ENCODE data around the gene PCDHA1. TPM values are rescaled to one million over a fixed set of nuclear protein-coding genes. Genes with fewer than 3 reads are reported as not detected.
"Not testable (repeated sequence)": the region's sequence is repeated elsewhere in the genome, so short reads cannot be mapped to it uniquely, and the experiment has no call there.

The PCDHA1 gene
- total RNA-seq, 2 donors from 2014 or later: not detected

DNA sequence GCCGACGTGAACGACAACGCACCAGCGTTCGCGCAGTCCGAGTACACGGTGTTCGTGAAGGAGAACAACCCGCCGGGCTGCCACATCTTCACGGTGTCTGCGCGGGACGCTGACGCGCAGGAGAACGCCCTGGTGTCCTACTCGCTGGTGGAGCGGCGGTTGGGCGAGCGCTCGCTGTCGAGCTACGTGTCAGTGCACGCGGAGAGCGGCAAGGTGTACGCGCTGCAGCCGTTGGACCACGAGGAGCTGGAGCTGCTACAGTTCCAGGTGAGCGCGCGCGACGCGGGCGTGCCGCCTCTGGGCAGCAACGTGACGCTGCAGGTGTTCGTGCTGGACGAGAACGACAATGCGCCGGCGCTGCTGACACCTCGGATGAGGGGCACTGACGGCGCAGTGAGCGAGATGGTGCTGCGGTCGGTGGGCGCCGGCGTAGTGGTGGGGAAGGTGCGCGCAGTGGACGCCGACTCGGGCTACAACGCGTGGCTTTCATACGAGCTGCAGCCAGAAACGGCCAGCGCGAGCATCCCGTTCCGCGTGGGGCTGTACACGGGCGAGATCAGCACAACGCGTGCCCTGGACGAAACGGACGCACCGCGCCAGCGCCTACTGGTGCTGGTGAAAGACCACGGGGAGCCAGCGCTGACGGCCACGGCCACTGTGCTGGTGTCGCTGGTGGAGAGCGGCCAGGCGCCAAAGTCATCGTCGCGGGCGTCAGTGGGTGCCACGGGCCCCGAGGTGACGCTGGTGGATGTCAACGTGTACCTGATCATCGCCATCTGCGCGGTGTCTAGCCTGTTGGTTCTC lies 64.1 kb downstream of the PCDHA1 start:
- H3K27ac Mint-ChIP-seq; H3K4me3 Mint-ChIP-seq; DNase-seq (ENCODE audit: low spot score); H3K4me1 Mint-ChIP-seq (ENCODE audit: low read depth in 2 of 2); H3K9me3 Mint-ChIP-seq; H3K36me3 Mint-ChIP-seq; ATAC-seq: not testable (repeated sequence)
- H3K27me3 Mint-ChIP-seq: peaks cover 0 to 12% of the 10 kb centered on the region in 2 donors

GRCh38 chr5:140855772-140856674 lies 70.1 kb downstream of the PCDHA1 start, which contains the start of gene PCDHA10:
TSS of gene PCDHA10 (plus strand) at chr5:140855897. CDS start at chr5:140856049, 152 bp downstream.
- Mint-ChIP-seq H3K36me3 (peaks cover 15% of the 10 kb centered on the region), H3K27ac (no peak within 1 kb of the TSS), H3K4me1 (ENCODE audit: low read depth in 2 of 2) (no peaks in the 10 kb centered on the region), H3K9me3 (peaks cover 2% of the 10 kb centered on the region), H3K27me3 (no peaks in the 10 kb centered on the region), H3K4me3 (no peak within 1 kb of the TSS)
- ATAC-seq (no peak), DNase-seq (ENCODE audit: low spot score) (no peak)

- H3K9me3 Mint-ChIP-seq: peaks cover 2% of the 10 kb centered on the region
- no peaks in the 10 kb centered on the region for H3K27me3 Mint-ChIP-seq
- DNase-seq (ENCODE audit: low spot score) (no peak), ATAC-seq (no peak)
- no peak overlapping the region for H3K27ac Mint-ChIP-seq
- H3K36me3 Mint-ChIP-seq: peaks cover 15% of the 10 kb centered on the region
- H3K4me3 Mint-ChIP-seq: no peak overlapping the region
- H3K4me1 Mint-ChIP-seq (ENCODE audit: low read depth in 2 of 2): no peaks in the 10 kb centered on the region
Measured at GRCh38 chr5:140857177-140857986, 71.4 kb downstream of the PCDHA1 start.

DNA sequence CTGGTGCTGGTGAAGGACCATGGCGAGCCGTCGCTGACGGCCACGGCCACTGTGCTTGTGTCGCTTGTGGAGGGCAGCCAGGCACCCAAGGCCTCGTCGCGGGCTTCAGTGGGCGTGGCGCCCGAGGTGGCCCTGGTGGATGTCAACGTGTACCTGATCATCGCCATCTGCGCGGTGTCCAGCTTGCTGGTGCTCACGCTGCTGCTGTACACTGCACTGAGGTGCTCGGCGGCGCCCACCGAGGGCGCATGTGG lies 72.0 kb downstream of the PCDHA1 start:
- Mint-ChIP-seq H3K9me3 (peaks cover 2% of the 10 kb centered on the region), H3K4me3 (no peak overlapping the region), H3K36me3 (peaks cover 15% of the 10 kb centered on the region), H3K4me1 (ENCODE audit: low read depth in 2 of 2) (no peaks in the 10 kb centered on the region), H3K27ac (no peak overlapping the region), H3K27me3 (no peaks in the 10 kb centered on the region)
- no peak for ATAC-seq
- no peak for DNase-seq (ENCODE audit: low spot score)

DNA sequence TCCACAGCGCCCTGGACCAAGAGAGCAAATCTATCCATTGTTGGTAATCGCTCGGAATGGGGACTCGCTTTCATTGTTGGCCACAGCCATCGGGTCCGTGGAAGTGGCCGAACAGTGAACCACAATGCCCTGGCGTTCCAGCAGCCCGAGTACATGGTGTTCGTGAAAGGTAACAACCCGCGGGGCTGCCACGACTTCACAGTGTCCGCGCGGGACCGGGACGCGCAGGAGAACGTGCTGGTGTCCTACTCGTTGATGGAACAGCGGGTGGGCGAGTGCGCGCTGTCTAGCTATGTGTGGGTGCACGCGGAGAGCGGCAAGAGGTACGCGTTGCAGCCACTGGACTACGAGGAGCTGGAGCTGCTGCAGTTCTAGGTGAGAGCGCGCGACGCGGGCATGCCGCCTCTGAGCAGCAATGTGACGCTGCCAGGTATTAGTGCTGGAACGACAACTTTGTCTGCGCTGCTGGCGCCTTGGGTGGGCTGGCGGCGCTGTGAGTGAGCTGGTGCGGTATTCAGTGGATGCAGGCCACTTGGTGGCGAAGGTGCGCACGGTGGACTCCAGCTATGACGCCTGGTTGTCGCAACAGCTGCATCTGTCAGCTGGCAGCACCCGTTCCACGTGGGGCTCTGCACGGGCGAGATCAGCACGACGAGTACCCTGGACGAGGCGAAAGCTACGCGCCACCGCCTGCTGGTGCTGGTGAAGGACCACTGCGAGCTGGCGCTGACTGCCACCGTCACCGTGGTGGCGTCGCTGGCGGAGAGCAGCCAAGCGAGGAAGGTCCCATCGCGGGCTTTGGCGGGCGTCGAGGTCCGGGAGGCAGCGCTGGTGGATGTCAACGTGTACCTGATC lies 76.7 kb downstream of the PCDHA1 start:
- H3K27ac Mint-ChIP-seq: no peak overlapping the region
- H3K36me3 Mint-ChIP-seq: no peaks in the 10 kb centered on the region
- no peaks in the 10 kb centered on the region for H3K27me3 Mint-ChIP-seq
- DNase-seq (ENCODE audit: low spot score) (no peak), ATAC-seq (peak in 1 of 2 donors; percentile 31)
- H3K9me3 Mint-ChIP-seq: peaks cover 2% of the 10 kb centered on the region
- H3K4me1 Mint-ChIP-seq (ENCODE audit: low read depth in 2 of 2): no peaks in the 10 kb centered on the region
- no peak overlapping the region for H3K4me3 Mint-ChIP-seq

- ATAC-seq: no peak
- no peak for DNase-seq (ENCODE audit: low spot score)
- H3K36me3 Mint-ChIP-seq: peaks cover 5% of the 10 kb centered on the region
- H3K4me1 Mint-ChIP-seq (ENCODE audit: low read depth in 2 of 2): no peaks in the 10 kb centered on the region
- peaks cover 3% of the 10 kb centered on the region for H3K9me3 Mint-ChIP-seq
- no peak within 1 kb of the TSS for H3K4me3 Mint-ChIP-seq
- H3K27ac Mint-ChIP-seq: no peak within 1 kb of the TSS
- H3K27me3 Mint-ChIP-seq: peaks cover 0 to 4% of the 10 kb centered on the region in 2 donors
Measured at GRCh38 chr5:140868721-140869554, 83.0 kb downstream of the PCDHA1 start, which contains the start of gene PCDHA11. TSS of gene PCDHA11 (plus strand) at chr5:140868957. CDS start at chr5:140869104, 147 bp downstream.

DNA sequence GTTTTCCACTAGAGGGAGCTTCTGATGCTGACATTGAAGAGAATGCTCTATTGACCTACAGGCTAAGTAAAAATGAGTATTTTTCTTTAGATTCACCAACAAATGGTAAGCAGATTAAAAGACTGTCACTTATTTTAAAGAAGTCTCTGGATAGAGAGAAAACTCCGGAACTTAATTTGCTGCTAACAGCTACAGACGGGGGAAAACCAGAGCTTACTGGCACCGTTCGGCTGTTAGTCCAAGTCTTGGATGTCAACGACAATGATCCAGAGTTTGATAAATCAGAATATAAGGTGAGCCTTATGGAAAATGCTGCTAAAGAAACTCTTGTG lies 83.6 kb downstream of the PCDHA1 start:
- ATAC-seq (no peak), DNase-seq (ENCODE audit: low spot score) (no peak)
- Mint-ChIP-seq H3K4me1 (ENCODE audit: low read depth in 2 of 2) (no peaks in the 10 kb centered on the region), H3K4me3 (no peak overlapping the region), H3K27ac (no peak overlapping the region), H3K27me3 (peaks cover 0 to 4% of the 10 kb centered on the region in 2 donors), H3K36me3 (peaks cover 5% of the 10 kb centered on the region), H3K9me3 (peaks cover 3% of the 10 kb centered on the region)

DNA sequence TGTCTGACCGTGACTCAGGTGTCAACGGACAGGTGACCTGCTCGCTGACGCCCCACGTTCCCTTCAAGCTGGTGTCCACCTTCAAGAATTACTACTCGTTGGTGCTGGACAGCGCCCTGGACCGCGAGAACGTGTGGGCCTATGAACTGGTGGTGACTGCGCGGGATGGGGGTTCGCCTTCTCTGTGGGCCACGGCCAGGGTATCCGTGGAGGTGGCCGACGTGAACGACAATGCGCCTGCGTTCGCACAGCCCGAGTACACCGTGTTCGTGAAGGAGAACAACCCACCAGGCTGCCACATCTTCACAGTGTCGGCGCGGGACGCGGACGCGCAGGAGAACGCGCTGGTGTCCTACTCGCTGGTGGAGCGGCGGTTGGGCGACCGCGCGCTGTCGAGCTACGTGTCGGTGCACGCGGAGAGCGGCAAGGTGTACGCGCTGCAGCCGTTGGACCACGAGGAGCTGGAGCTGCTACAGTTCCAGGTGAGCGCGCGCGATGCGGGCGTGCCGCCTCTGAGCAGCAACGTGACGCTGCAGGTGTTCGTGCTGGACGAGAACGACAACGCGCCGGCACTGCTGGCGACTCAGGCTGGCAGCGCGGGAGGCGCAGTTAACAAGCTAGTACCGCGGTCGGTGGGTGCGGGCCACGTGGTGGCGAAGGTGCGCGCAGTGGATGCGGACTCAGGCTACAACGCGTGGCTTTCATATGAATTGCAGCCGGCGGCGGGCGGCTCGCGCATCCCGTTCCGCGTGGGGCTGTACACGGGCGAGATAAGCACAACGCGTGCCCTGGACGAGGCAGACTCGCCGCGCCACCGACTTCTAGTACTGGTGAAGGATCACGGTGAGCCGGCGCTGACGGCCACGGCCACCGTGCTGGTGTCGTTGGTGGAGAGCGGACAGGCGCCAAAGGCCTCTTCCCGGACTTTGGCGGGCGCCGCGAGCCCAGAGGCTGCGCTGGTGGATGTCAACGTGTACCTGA lies 84.6 kb downstream of the PCDHA1 start:
- ATAC-seq (peak in 1 of 2 donors; percentile 36), DNase-seq (ENCODE audit: low spot score) (no peak)
- peaks cover 3% of the 10 kb centered on the region for H3K9me3 Mint-ChIP-seq
- no peaks in the 10 kb centered on the region for H3K4me1 Mint-ChIP-seq (ENCODE audit: low read depth in 2 of 2)
- H3K36me3 Mint-ChIP-seq: peaks cover 5% of the 10 kb centered on the region
- H3K27ac Mint-ChIP-seq: no peak overlapping the region
- peaks cover 0 to 4% of the 10 kb centered on the region in 2 donors for H3K27me3 Mint-ChIP-seq
- H3K4me3 Mint-ChIP-seq: no peak overlapping the region

DNA sequence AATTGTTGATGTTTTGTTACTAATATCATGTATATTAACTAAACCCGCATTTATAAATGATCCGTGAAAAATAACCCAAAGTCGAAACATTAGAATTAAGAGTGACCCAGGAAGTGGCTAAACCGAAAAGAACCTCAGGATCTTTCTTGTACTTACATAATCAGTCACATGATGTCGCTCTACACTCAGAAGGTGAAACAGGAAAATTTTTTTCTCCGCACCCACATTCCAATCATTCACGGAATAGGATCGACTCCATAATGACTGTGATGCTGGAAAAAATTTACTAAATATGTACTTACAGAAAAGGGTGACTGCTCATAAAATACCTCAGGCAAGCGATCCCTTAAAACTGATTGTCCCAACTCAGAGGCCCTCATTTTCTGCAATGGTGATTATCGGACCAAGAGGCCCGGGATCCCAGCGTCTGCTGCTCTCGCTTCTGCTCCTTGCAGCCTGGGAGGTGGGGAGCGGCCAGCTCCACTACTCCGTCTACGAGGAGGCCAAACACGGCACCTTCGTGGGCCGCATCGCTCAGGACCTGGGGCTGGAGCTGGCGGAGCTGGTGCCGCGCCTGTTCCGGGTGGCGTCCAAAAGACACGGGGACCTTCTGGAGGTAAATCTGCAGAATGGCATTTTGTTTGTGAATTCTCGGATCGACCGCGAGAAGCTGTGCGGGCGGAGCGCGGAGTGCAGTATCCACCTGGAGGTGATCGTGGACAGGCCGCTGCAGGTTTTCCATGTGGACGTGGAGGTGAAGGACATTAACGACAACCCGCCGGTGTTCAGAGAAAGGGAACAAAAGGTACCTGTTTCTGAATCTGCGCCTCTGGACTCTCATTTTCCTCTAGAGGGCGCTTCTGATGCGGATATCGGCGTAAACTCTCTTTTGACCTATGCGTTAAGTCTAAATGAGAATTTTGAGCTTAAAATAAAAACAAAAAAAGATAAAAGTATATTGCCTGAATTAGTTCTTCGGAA lies 89.4 kb downstream of the PCDHA1 start, which contains the start of gene PCDHA12:
Gene PCDHA12 (plus strand): TSS at position 224 of the 981 bp plus-strand sequence. CDS start 165 bp downstream, at position 389.
- Mint-ChIP-seq H3K27me3 (peaks cover under 1 to 7% of the 10 kb centered on the region in 2 donors), H3K4me3 (no peak within 1 kb of the TSS), H3K36me3 (peaks cover 1% of the 10 kb centered on the region), H3K4me1 (ENCODE audit: low read depth in 2 of 2) (no peaks in the 10 kb centered on the region), H3K27ac (no peak within 1 kb of the TSS), H3K9me3 (peaks cover 6% of the 10 kb centered on the region)
- no peak for ATAC-seq
- no peak for DNase-seq (ENCODE audit: low spot score)

- peaks cover 8 to 16% of the 10 kb centered on the region in 2 donors for H3K27me3 Mint-ChIP-seq
- ATAC-seq; H3K27ac Mint-ChIP-seq; H3K4me3 Mint-ChIP-seq; DNase-seq (ENCODE audit: low spot score); H3K36me3 Mint-ChIP-seq; H3K4me1 Mint-ChIP-seq (ENCODE audit: low read depth in 2 of 2): not testable (repeated sequence)
- peaks cover 13% of the 10 kb centered on the region for H3K9me3 Mint-ChIP-seq
Measured at GRCh38 chr5:140876541-140877261, 90.8 kb downstream of the PCDHA1 start.

All from natural killer cell treated with Interleukin-12 subunit alpha and Interleukin-12 subunit beta and Interleukin-15 and Interleukin-18, amount 100 ng/mL, for 72 hours (primary cell).